Measurements from ENCODE around the gene PLPPR5.
A peak's percentile ranks its signal among the peaks of the same experiment; 100 is the strongest.

The PLPPR5 gene

DNA sequence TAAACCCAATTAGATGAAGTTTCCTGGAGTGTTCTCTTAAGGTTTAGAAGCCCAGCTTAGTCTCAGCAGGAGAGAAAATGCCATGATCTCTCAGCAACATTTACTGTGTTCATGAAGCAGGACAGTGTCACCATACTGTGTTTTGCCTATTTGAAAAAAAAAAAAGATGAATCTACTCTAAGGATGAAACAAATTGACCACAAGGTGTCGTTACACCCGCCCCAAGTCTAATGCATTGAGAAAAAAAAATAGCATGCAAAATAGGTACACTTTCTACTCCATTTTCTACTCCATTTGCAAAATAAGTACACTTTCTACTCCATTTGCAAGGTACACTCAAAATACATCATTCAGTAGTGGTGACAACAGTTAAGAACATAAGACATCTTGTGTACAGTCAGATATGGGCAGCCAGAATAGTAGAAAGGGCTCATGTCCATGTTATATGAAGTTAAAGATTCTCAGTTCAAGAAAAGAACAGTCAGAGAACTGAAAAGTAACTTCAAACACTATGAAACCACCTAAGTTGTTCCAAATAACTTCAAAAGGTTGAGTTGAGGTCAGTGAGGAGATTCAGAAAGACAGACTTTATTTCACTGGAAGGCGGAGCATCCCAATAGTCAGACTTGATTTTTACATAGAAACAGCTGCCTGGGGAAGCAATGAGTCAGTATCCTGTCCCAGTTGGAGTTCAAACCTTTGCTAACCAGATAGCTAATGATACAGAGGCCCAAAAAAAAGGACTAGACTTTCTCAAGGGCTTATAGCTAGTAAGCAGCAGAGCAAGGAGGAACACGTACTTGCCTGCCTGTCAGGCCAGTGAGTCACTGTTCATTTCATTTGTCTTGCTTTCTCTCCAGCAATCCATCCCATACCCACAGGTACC is 13.3 kb downstream of the PLPPR5 start:
- Histone ChIP-seq H4K91ac (ENCODE audit: low read depth, low read length, poor library complexity) (no peak overlapping the region), H2AFZ (ENCODE audit: low read length) (peak overlapping the region; percentile 86), H3K4me2 (ENCODE audit: insufficient read depth, low read length, poor library complexity, severe bottlenecking) (no peak overlapping the region), H3K79me1 (ENCODE audit: low read depth, low read length) (no peaks in the 10 kb centered on the region), H2BK12ac (ENCODE audit: low read length) (no peak overlapping the region), H2BK120ac (ENCODE audit: low read depth, low read length) (no peak overlapping the region), H3K23ac (ENCODE audit: low read depth, low read length, poor library complexity) (no peak overlapping the region), H3K9me3 (replicated peaks in 1 of 2; ENCODE audit: control insufficient read depth in 2 of 2, insufficient read depth in 1 of 2, low read depth in 1 of 2, low read length in 2 of 2) (no peaks in the 10 kb centered on the region), H2AK5ac (ENCODE audit: low read depth, low read length) (no peak overlapping the region), H3K18ac (ENCODE audit: low read length) (no peak overlapping the region), H4K8ac (ENCODE audit: low read depth, low read length) (no peak overlapping the region), H3K4me3 (ENCODE audit: low read length in 2 of 2) (no peak overlapping the region), H3K4ac (ENCODE audit: low read length) (no peak overlapping the region), H3K27me3 (ENCODE audit: control insufficient read depth in 3 of 3, insufficient read depth in 3 of 3, low read depth in 1 of 3, low read length in 3 of 3) (no peaks in the 10 kb centered on the region), H3K4me1 (ENCODE audit: control insufficient read depth in 2 of 2, insufficient read depth in 1 of 2, low read depth in 1 of 2, low read length in 2 of 2) (peaks cover 0 to 4% of the 10 kb centered on the region in 2 donors), H3K9ac (ENCODE audit: low read depth, low read length, poor library complexity) (no peak overlapping the region), H3K14ac (ENCODE audit: low read length) (no peak overlapping the region), H2BK5ac (ENCODE audit: low read length) (no peak overlapping the region), H2BK15ac (ENCODE audit: low read length) (no peak overlapping the region), H3K36me3 (replicated peaks in 1 of 2; ENCODE audit: control insufficient read depth in 2 of 2, insufficient read depth in 2 of 2, low read length in 2 of 2) (no peaks in the 10 kb centered on the region), H3K27ac (replicated peaks; ENCODE audit: low read length) (no peak overlapping the region)
- no CpG with 5 or more reads among the region's 4 CpGs for WGBS, 2 donors (ENCODE audit: extremely low coverage in 2 of 2, insufficient read length in 2 of 2, insufficient replicate concordance in 1 of 2)
- DNase-seq (ENCODE audit: low spot score): no peak

DNA sequence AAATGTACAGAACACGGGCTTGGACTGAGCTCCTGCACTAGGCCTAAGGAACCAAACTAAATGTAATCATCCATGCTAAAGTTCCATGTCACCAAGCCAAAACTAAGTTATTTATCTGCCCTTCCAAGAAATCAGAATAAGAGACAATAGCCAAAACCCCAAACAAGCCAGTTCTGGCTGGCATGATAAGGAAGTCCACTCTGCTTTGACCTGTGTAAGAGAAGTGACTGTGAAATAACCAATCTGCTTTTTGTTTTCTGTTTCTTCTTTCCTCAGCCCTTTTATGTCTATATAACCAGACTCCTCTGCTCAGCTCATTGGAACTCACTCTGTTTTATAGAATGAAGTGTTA is 15.1 kb downstream of the PLPPR5 start:
- no peak overlapping the region for H4K91ac ChIP-seq (ENCODE audit: low read depth, low read length, poor library complexity)
- H2AFZ ChIP-seq (ENCODE audit: low read length): peak overlapping the region; percentile 67
- H3K27ac ChIP-seq (replicated peaks; ENCODE audit: low read length): no peak overlapping the region
- no peak overlapping the region for H3K4me3 ChIP-seq (ENCODE audit: low read length in 2 of 2)
- no peak overlapping the region for H3K18ac ChIP-seq (ENCODE audit: low read length)
- WGBS, 2 donors (ENCODE audit: extremely low coverage in 2 of 2, insufficient read length in 2 of 2, insufficient replicate concordance in 1 of 2): no CpG with 5 or more reads among the region's 1 CpG
- H3K36me3 ChIP-seq (replicated peaks in 1 of 2; ENCODE audit: control insufficient read depth in 2 of 2, insufficient read depth in 2 of 2, low read length in 2 of 2): no peaks in the 10 kb centered on the region
- H3K9ac ChIP-seq (ENCODE audit: low read depth, low read length, poor library complexity): no peak overlapping the region
- no peak overlapping the region for H2BK12ac ChIP-seq (ENCODE audit: low read length)
- H3K23ac ChIP-seq (ENCODE audit: low read depth, low read length, poor library complexity): no peak overlapping the region
- H2BK120ac ChIP-seq (ENCODE audit: low read depth, low read length): no peak overlapping the region
- H3K4ac ChIP-seq (ENCODE audit: low read length): no peak overlapping the region
- H3K14ac ChIP-seq (ENCODE audit: low read length): no peak overlapping the region
- peaks cover 0 to 4% of the 10 kb centered on the region in 2 donors for H3K4me1 ChIP-seq (ENCODE audit: control insufficient read depth in 2 of 2, insufficient read depth in 1 of 2, low read depth in 1 of 2, low read length in 2 of 2)
- H3K4me2 ChIP-seq (ENCODE audit: insufficient read depth, low read length, poor library complexity, severe bottlenecking): no peak overlapping the region
- no peak overlapping the region for H2BK15ac ChIP-seq (ENCODE audit: low read length)
- H2BK5ac ChIP-seq (ENCODE audit: low read length): no peak overlapping the region
- no peak for DNase-seq (ENCODE audit: low spot score)
- no peak overlapping the region for H4K8ac ChIP-seq (ENCODE audit: low read depth, low read length)
- H2AK5ac ChIP-seq (ENCODE audit: low read depth, low read length): no peak overlapping the region
- no peaks in the 10 kb centered on the region for H3K79me1 ChIP-seq (ENCODE audit: low read depth, low read length)
- no peaks in the 10 kb centered on the region for H3K27me3 ChIP-seq (ENCODE audit: control insufficient read depth in 3 of 3, insufficient read depth in 3 of 3, low read depth in 1 of 3, low read length in 3 of 3)
- no peaks in the 10 kb centered on the region for H3K9me3 ChIP-seq (replicated peaks in 1 of 2; ENCODE audit: control insufficient read depth in 2 of 2, insufficient read depth in 1 of 2, low read depth in 1 of 2, low read length in 2 of 2)

DNA sequence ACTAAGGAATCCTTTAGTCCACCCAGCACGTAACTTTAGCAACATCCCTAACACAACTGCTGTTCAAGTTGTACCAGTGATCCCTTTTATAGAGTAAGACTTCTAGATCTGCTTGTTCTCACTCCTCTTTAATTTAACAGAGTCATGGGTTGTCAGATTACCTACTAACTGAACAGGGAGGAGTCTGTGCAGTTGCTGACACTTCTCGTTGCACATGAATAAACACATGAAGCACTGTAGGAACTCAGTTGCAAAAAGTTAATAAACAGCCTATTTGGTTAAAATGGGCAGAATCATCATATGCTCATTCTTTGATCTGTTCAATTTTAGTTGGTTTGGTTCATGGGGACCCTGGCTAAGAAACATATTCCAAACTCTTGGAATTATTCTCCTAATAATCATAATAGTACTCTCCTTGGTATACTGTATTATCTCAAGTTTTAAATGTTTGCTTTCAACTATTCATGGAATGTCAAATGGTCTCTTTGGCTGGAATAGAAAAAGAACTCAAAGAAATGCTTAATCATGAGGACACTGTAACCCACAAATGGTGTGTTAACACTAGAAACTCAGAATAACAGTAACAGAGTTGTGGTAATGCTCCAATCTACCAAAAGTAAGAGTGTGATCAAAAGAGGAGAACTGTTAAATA is 15.6 kb downstream of the PLPPR5 start:
- Histone ChIP-seq H3K4me1 (ENCODE audit: control insufficient read depth in 2 of 2, insufficient read depth in 1 of 2, low read depth in 1 of 2, low read length in 2 of 2) (peaks cover 0 to 4% of the 10 kb centered on the region in 2 donors), H3K79me1 (ENCODE audit: low read depth, low read length) (no peaks in the 10 kb centered on the region), H3K4me2 (ENCODE audit: insufficient read depth, low read length, poor library complexity, severe bottlenecking) (no peak overlapping the region), H2BK5ac (ENCODE audit: low read length) (no peak overlapping the region), H3K27me3 (ENCODE audit: control insufficient read depth in 3 of 3, insufficient read depth in 3 of 3, low read depth in 1 of 3, low read length in 3 of 3) (no peaks in the 10 kb centered on the region), H3K18ac (ENCODE audit: low read length) (no peak overlapping the region), H2AK5ac (ENCODE audit: low read depth, low read length) (no peak overlapping the region), H3K9ac (ENCODE audit: low read depth, low read length, poor library complexity) (no peak overlapping the region), H3K36me3 (replicated peaks in 1 of 2; ENCODE audit: control insufficient read depth in 2 of 2, insufficient read depth in 2 of 2, low read length in 2 of 2) (no peaks in the 10 kb centered on the region), H4K8ac (ENCODE audit: low read depth, low read length) (no peak overlapping the region), H2BK120ac (ENCODE audit: low read depth, low read length) (no peak overlapping the region), H3K27ac (replicated peaks; ENCODE audit: low read length) (no peak overlapping the region), H3K4ac (ENCODE audit: low read length) (no peak overlapping the region), H3K9me3 (replicated peaks in 1 of 2; ENCODE audit: control insufficient read depth in 2 of 2, insufficient read depth in 1 of 2, low read depth in 1 of 2, low read length in 2 of 2) (peaks cover 0 to 1% of the 10 kb centered on the region in 2 donors), H4K91ac (ENCODE audit: low read depth, low read length, poor library complexity) (no peak overlapping the region), H2AFZ (ENCODE audit: low read length) (peak overlapping the region; percentile 67), H3K23ac (ENCODE audit: low read depth, low read length, poor library complexity) (no peak overlapping the region), H3K14ac (ENCODE audit: low read length) (no peak overlapping the region), H2BK12ac (ENCODE audit: low read length) (no peak overlapping the region), H3K4me3 (ENCODE audit: low read length in 2 of 2) (no peak overlapping the region), H2BK15ac (ENCODE audit: low read length) (no peak overlapping the region)
- no peak for DNase-seq (ENCODE audit: low spot score)
- no CpG with 5 or more reads among the region's 2 CpGs for WGBS, 2 donors (ENCODE audit: extremely low coverage in 2 of 2, insufficient read length in 2 of 2, insufficient replicate concordance in 1 of 2)

DNA sequence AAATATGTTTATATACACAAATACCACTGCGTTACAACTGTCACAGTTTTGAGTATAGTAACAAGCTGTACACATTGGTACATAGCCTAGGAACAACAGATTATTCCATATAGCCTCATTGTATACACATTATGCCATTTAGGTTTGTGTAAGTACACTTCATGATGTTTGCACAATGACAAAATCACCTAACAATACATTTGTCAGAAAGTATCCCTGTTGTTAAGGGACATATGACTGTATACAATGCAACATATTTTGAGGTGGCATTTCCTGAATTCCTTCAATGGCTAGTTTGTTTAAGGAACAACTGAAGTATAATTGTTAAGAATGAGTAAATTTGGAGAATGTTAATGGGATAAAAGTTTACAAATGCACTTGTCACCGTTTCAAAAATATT is 19.0 kb downstream of the PLPPR5 start:
- H3K4me1 ChIP-seq (ENCODE audit: control insufficient read depth in 2 of 2, insufficient read depth in 1 of 2, low read depth in 1 of 2, low read length in 2 of 2): no peaks in the 10 kb centered on the region
- H2AFZ ChIP-seq (ENCODE audit: low read length): no peak overlapping the region
- H3K4me2 ChIP-seq (ENCODE audit: insufficient read depth, low read length, poor library complexity, severe bottlenecking): no peak overlapping the region
- WGBS, 2 donors (ENCODE audit: extremely low coverage in 2 of 2, insufficient read length in 2 of 2, insufficient replicate concordance in 1 of 2): no CpG with 5 or more reads among the region's 2 CpGs
- H4K91ac ChIP-seq (ENCODE audit: low read depth, low read length, poor library complexity): no peak overlapping the region
- no peak overlapping the region for H3K9ac ChIP-seq (ENCODE audit: low read depth, low read length, poor library complexity)
- no peak overlapping the region for H2AK5ac ChIP-seq (ENCODE audit: low read depth, low read length)
- no peak overlapping the region for H2BK120ac ChIP-seq (ENCODE audit: low read depth, low read length)
- no peak overlapping the region for H3K23ac ChIP-seq (ENCODE audit: low read depth, low read length, poor library complexity)
- no peaks in the 10 kb centered on the region for H3K27me3 ChIP-seq (ENCODE audit: control insufficient read depth in 3 of 3, insufficient read depth in 3 of 3, low read depth in 1 of 3, low read length in 3 of 3)
- peaks cover 0 to 4% of the 10 kb centered on the region in 2 donors for H3K9me3 ChIP-seq (replicated peaks in 1 of 2; ENCODE audit: control insufficient read depth in 2 of 2, insufficient read depth in 1 of 2, low read depth in 1 of 2, low read length in 2 of 2)
- no peak overlapping the region for H3K18ac ChIP-seq (ENCODE audit: low read length)
- no peak overlapping the region for H2BK12ac ChIP-seq (ENCODE audit: low read length)
- no peaks in the 10 kb centered on the region for H3K36me3 ChIP-seq (replicated peaks in 1 of 2; ENCODE audit: control insufficient read depth in 2 of 2, insufficient read depth in 2 of 2, low read length in 2 of 2)
- no peak overlapping the region for H3K4me3 ChIP-seq (ENCODE audit: low read length in 2 of 2)
- no peak for DNase-seq (ENCODE audit: low spot score)
- H3K79me1 ChIP-seq (ENCODE audit: low read depth, low read length): no peaks in the 10 kb centered on the region
- no peak overlapping the region for H3K4ac ChIP-seq (ENCODE audit: low read length)
- H2BK15ac ChIP-seq (ENCODE audit: low read length): no peak overlapping the region
- H3K14ac ChIP-seq (ENCODE audit: low read length): no peak overlapping the region
- H2BK5ac ChIP-seq (ENCODE audit: low read length): no peak overlapping the region
- no peak overlapping the region for H3K27ac ChIP-seq (replicated peaks; ENCODE audit: low read length)
- H4K8ac ChIP-seq (ENCODE audit: low read depth, low read length): no peak overlapping the region

Data from neuronal stem cell (in vitro differentiated cells).